ENCODE results near the gene DPP7. TPM values are rescaled to one million over a fixed set of nuclear protein-coding genes. Genes with fewer than 3 reads are reported as not detected.
A peak's percentile ranks its signal among the peaks of the same experiment; 100 is the strongest.

Gene DPP7
- total and polyA plus RNA-seq, 10 of the 15 experiments (the other 5 are each of a cell fraction or from before 2014, with no cell fraction given), result 0.68 to 245 (median 106) TPM

- FAIRE-seq (no peak), ATAC-seq (no peak), DNase-seq (ENCODE audit: low read depth, low spot score) (no peak)
- Histone ChIP-seq H3K4me1 (ENCODE audit: control insufficient read depth, insufficient read depth, low read length) (peaks cover 6% of the 10 kb centered on the region), H4K20me1 (ENCODE audit: control insufficient read depth, insufficient read depth) (no peaks in the 10 kb centered on the region), H3K27ac (ENCODE audit: control insufficient read depth, insufficient read depth) (no peak overlapping the region), H3K9ac (ENCODE audit: control insufficient read depth, insufficient read depth, low read length) (no peak overlapping the region; the same call in 1 of the 2 replicates), H3K79me2 (ENCODE audit: control insufficient read depth, insufficient read depth, low read length) (peaks cover 2% of the 10 kb centered on the region), H3K4me3 (no peak overlapping the region), H3K27me3 (replicated peaks in 1 of 2; ENCODE audit: control insufficient read depth in 2 of 2, insufficient read depth in 2 of 2, low read length in 1 of 2) (no peaks in the 10 kb centered on the region), H3K9me3 (replicated peaks; ENCODE audit: control insufficient read depth, insufficient read depth, low read length) (no peaks in the 10 kb centered on the region), H3K36me3 (ENCODE audit: control insufficient read depth in 2 of 2, insufficient read depth in 2 of 2, low read length in 1 of 2) (peaks cover 4 to 12% of the 10 kb centered on the region in 2 experiments; a peak in 3 of 4 replicates), H3K4me2 (ENCODE audit: control insufficient read depth, insufficient read depth) (peak overlapping the region; percentile 82; the same call in 1 of the 2 replicates), H2AFZ (ENCODE audit: control insufficient read depth, low read depth, low read length) (no peak overlapping the region)
- ChIA-PET POLR2A (interaction anchor here (1.1 to 1.5 kb wide), 4 partner anchors 12 to 119 kb away, joined by 3 to 16 read pairs (median 4); partner anchors contain the start of gene MAN1B1), SMC1A (ENCODE audit: uncharacterized antibody, unreplicated experiment) (interaction anchor here (0.8 to 1.3 kb wide), 5 partner anchors 18 to 112 kb away, joined by 3 to 5 read pairs (median 3); partner anchors contain the start of gene RNF224), RAD21 (ENCODE audit: unreplicated experiment) (interaction anchor here (0.7 to 1.4 kb wide), 9 partner anchors 20 to 121 kb away, joined by 3 to 9 read pairs (median 4); partner anchors contain the start of genes MAN1B1 and RNF224), CTCF (interaction anchor here (0.6 to 1.8 kb wide), 7 partner anchors 20 to 167 kb away, joined by 3 to 7 read pairs (median 6); partner anchors contain the start of gene RNF224)
- intact Hi-C loops (cut with micrococcal nuclease; ENCODE audit: unreplicated experiment), result loop anchor here (5.0 kb wide), 2 partner anchors 37 to 48 kb away; no protein-coding TSS in a partner anchor
- BruUV-seq (replicated peaks), result no TSS peak
- in situ Hi-C loops (cut with MboI), result no loop called here
- WGBS (ENCODE audit: insufficient coverage, insufficient replicate concordance, low lambda C conversion rate, missing lambda C conversion rate), result 78% methylated on average over 21 of the region's 21 CpGs
- TF ChIP-seq YBX1 (IDR thresholded peaks at IDR 0.05) (no peak), MAX (IDR thresholded peaks at IDR 0.05; ENCODE audit: low read depth, low read length) (no peak), CBX5 (IDR thresholded peaks at IDR 0.05; ENCODE audit: low read depth) (no peak), FOXM1 (IDR thresholded peaks at IDR 0.05; ENCODE audit: low read depth, low read length) (no peak), USF2 (IDR thresholded peaks at IDR 0.05; ENCODE audit: borderline replicate concordance, low read depth, low read length) (no peak), KLF5 (IDR thresholded peaks at IDR 0.05; ENCODE audit: partially characterized antibody) (no peak), CEBPZ (IDR thresholded peaks at IDR 0.05; ENCODE audit: low read depth, low read length) (no peak), CHD1 (IDR thresholded peaks at IDR 0.05; ENCODE audit: low read depth, low read length) (no peak), MTA3 (IDR thresholded peaks at IDR 0.05; ENCODE audit: borderline replicate concordance, low read length) (no peak), ZZZ3 (IDR thresholded peaks at IDR 0.05; ENCODE audit: control insufficient read depth, insufficient read length, low read depth) (no peak), EED (IDR thresholded peaks at IDR 0.05; ENCODE audit: low read depth) (no peak), ETV6 (conservative IDR thresholded peaks at IDR 0.05 in 1 of 2, IDR thresholded peaks at IDR 0.05 in 1 of 2; ENCODE audit: borderline replicate concordance in 1 of 2, low read depth in 1 of 2) (no peak), PBX3 (IDR thresholded peaks at IDR 0.05; ENCODE audit: insufficient replicate concordance, low read depth, low read length) (no peak)
Observed at GRCh38 chr9:137115394-137116026, 977 bp upstream of the DPP7 start.
